H1 (cell line): ENCODE data around the gene TACC2. TPM values are rescaled to one million over a fixed set of nuclear protein-coding genes. Genes with fewer than 3 reads are reported as not detected.

Source experiments
- CTCF ChIA-PET: fragments of 300-600 bp; sonication (Branson Sonifier 250); formaldehyde crosslinking; loops from one replicate; lab custom pipeline; 2021; ENCODE audit not compliant: partially characterized antibody; lab: Charles Lee
- POLR2A ChIA-PET: fragments of 300-600 bp; sonication (Branson Sonifier 250); formaldehyde crosslinking; loops from one replicate; lab custom pipeline; 2021; ENCODE audit warnings: inconsistent platforms; ENCODE audit not compliant: partially characterized antibody; lab: Charles Lee
- DNase-seq, 2 experiments: peaks; one replicate each; pipeline versions ENCODE4 v3.0.0 to v3.0.0-alpha.2; 2010 to 2022; ENCODE audit warnings: low spot score in 2 of 2, low read depth in 1 of 2, mixed read lengths in 1 of 2
- FAIRE-seq: peaks from 2 replicates; lab custom pipeline; 2011; peaks lifted over from hg19 to GRCh38; lab: Jason Lieb, UNC
- H2AFZ ChIP-seq: 2 replicates; pipeline ENCODE4 v1.8.1; 2012; ENCODE audit warnings: low read length, inconsistent platforms
- H2AK5ac ChIP-seq: 2 replicates; pipeline ENCODE4 v1.6.1; 2013; ENCODE audit warnings: low read depth, low read length
- H2BK120ac ChIP-seq: replicated peaks from 2 replicates; pipeline ENCODE3; 2013; ENCODE audit warnings: low read depth, low read length, inconsistent platforms
- H2BK12ac ChIP-seq: 2 replicates; pipeline ENCODE4 v1.6.1; 2013; ENCODE audit warnings: low read depth, low read length
- H2BK15ac ChIP-seq: 2 replicates; pipeline ENCODE4 v1.6.1; 2013; ENCODE audit warnings: low read length
- H2BK20ac ChIP-seq: 2 replicates; pipeline ENCODE4 v1.6.1; 2013; ENCODE audit warnings: low read length
- H2BK5ac ChIP-seq: 2 replicates; pipeline ENCODE4 v1.6.1; 2013; ENCODE audit warnings: low read depth, low read length
- H3K14ac ChIP-seq: 2 replicates; pipeline ENCODE4 v1.6.1; 2013; ENCODE audit warnings: inconsistent platforms; ENCODE audit not compliant: insufficient read length
- H3K18ac ChIP-seq: 2 replicates; pipeline ENCODE4 v1.6.1; 2013; ENCODE audit warnings: low read length; ENCODE audit errors: extremely low read depth
- H3K23ac ChIP-seq: 2 replicates; pipeline ENCODE4 v1.6.1; 2013; ENCODE audit warnings: inconsistent platforms; ENCODE audit not compliant: insufficient read length
- H3K23me2 ChIP-seq: 2 replicates; pipeline ENCODE4 v1.6.1; 2013; ENCODE audit warnings: low read depth, low read length
- H3K27ac ChIP-seq: 2 replicates; pipeline ENCODE4 v1.6.1; 2011; ENCODE audit warnings: low read depth, low read length, inconsistent platforms
- H3K27me3 ChIP-seq, 4 experiments: replicated peaks in 1 of 4; 1 replicate in 1 of 4; 2 replicates in 3 of 4; pipeline versions ENCODE4 v1.6.1 to v1.8.1; 2011 to 2013; ENCODE audit warnings: low read length in 3 of 4, mild to moderate bottlenecking in 3 of 4, inconsistent platforms in 2 of 4, mixed read lengths in 2 of 4, moderate library complexity in 1 of 4; ENCODE audit not compliant: control insufficient read depth in 3 of 4, insufficient read depth in 3 of 4; ENCODE audit errors: extremely low read depth in 1 of 4
- H3K36me3 ChIP-seq, 4 experiments: 2 replicates each; pipeline versions ENCODE4 v1.6.1 to v1.8.1; 2011 to 2013; ENCODE audit warnings: mild to moderate bottlenecking in 4 of 4, low read length in 3 of 4, moderate library complexity in 2 of 4, control low read depth in 1 of 4, inconsistent platforms in 1 of 4; ENCODE audit not compliant: insufficient read depth in 4 of 4, control insufficient read depth in 2 of 4
- H3K4ac ChIP-seq: replicated peaks from 2 replicates; pipeline ENCODE3; 2013; ENCODE audit warnings: low read length, low read depth, mixed read lengths, inconsistent platforms; ENCODE audit not compliant: insufficient read length
- H3K4me1 ChIP-seq, 4 experiments: replicated peaks in 1 of 4; 1 replicate in 1 of 4; 2 replicates in 3 of 4; pipeline versions ENCODE4 v1.6.1 to v1.8.1; 2011 to 2013; ENCODE audit warnings: low read length in 3 of 4, inconsistent platforms in 2 of 4, mixed read lengths in 1 of 4; ENCODE audit not compliant: insufficient read depth in 4 of 4, control insufficient read depth in 3 of 4
- H3K4me2 ChIP-seq, 2 experiments: 2 replicates each; pipeline versions ENCODE4 v1.6.1 to v1.8.1; 2011 to 2013; ENCODE audit warnings: low read depth in 2 of 2, low read length in 2 of 2, control low read depth in 1 of 2, inconsistent platforms in 1 of 2, mild to moderate bottlenecking in 1 of 2; ENCODE audit not compliant: insufficient read depth in 1 of 2
- H3K4me3 ChIP-seq, 4 experiments: fragments of 200-600, 300-600 bp in 1 of 4; sonication (generic), shearing (Covaris generic), sonication (Bioruptor Twin) in 1 of 4; 2 replicates each; pipeline versions ENCODE4 v1.5.1 to v1.8.1; 2011 to 2016; ENCODE audit warnings: low read length in 4 of 4, low read depth in 3 of 4, control low read depth in 2 of 4, inconsistent platforms in 2 of 4, mild to moderate bottlenecking in 2 of 4, mixed read lengths in 1 of 4, moderate library complexity in 1 of 4; ENCODE audit not compliant: insufficient read depth in 2 of 4; ENCODE audit errors: extremely low read depth in 1 of 4
- H3K56ac ChIP-seq: replicated peaks from 2 replicates; pipeline ENCODE3; 2013; ENCODE audit warnings: low read depth, mild to moderate bottlenecking, mixed read lengths, low read length, inconsistent platforms; ENCODE audit not compliant: insufficient read length
- H3K79me1 ChIP-seq: 2 replicates; pipeline ENCODE4 v1.6.1; 2013; ENCODE audit warnings: low read depth, low read length, control low read depth
- H3K79me2 ChIP-seq, 2 experiments: 2 replicates each; pipeline versions ENCODE4 v1.6.1 to v1.8.1; 2012 to 2013; ENCODE audit warnings: low read length in 2 of 2, mild to moderate bottlenecking in 2 of 2, inconsistent platforms in 1 of 2; ENCODE audit not compliant: insufficient read depth in 2 of 2, control insufficient read depth in 1 of 2
- H3K9ac ChIP-seq, 4 experiments: replicated peaks in 1 of 4; 1 replicate in 1 of 4; 2 replicates in 3 of 4; pipeline versions ENCODE4 v1.6.1 to v1.8.1; 2011 to 2013; ENCODE audit warnings: low read depth in 3 of 4, low read length in 3 of 4, control low read depth in 2 of 4, mild to moderate bottlenecking in 2 of 4, moderate library complexity in 2 of 4, inconsistent platforms in 1 of 4; ENCODE audit errors: extremely low read depth in 1 of 4
- H3K9me3 ChIP-seq, 2 experiments: 2 replicates each; pipeline versions ENCODE4 v1.6.1 to v1.8.1; 2012 to 2013; ENCODE audit warnings: mild to moderate bottlenecking in 2 of 2, moderate library complexity in 2 of 2, control low read depth in 1 of 2, inconsistent platforms in 1 of 2, low read depth in 1 of 2, low read length in 1 of 2, mixed read lengths in 1 of 2; ENCODE audit not compliant: insufficient read depth in 2 of 2
- H4K20me1 ChIP-seq, 2 experiments: replicated peaks in 1 of 2; 2 replicates each; pipeline versions ENCODE3 to v1.8.1; 2011 to 2013; ENCODE audit warnings: inconsistent platforms in 2 of 2, low read length in 2 of 2, mild to moderate bottlenecking in 1 of 2; ENCODE audit not compliant: insufficient read depth in 2 of 2, control insufficient read depth in 1 of 2
- H4K5ac ChIP-seq: 2 replicates; pipeline ENCODE4 v1.6.1; 2013; ENCODE audit warnings: low read length, low read depth, mixed read lengths, inconsistent platforms; ENCODE audit not compliant: insufficient read length
- H4K8ac ChIP-seq: 2 replicates; pipeline ENCODE4 v1.8.0; 2013; ENCODE audit warnings: mild to moderate bottlenecking, moderate library complexity, low read length, inconsistent platforms; ENCODE audit not compliant: insufficient read depth; ENCODE audit errors: extremely low read depth
- H4K91ac ChIP-seq: replicated peaks from 2 replicates; pipeline ENCODE3; 2013; ENCODE audit warnings: low read length, mixed read lengths, inconsistent platforms; ENCODE audit not compliant: insufficient read length
- WGBS, 2 experiments: shearing (Covaris generic) in 1 of 2; methylation state at CpG; one replicate each; pipeline versions ENCODE4 v1.1.6 to v1.1.7; 2013 to 2015; ENCODE audit warnings: low lambda C conversion rate in 2 of 2, mixed read lengths in 2 of 2, inconsistent platforms in 1 of 2, low coverage in 1 of 2, missing lambda C conversion rate in 1 of 2; ENCODE audit not compliant: insufficient replicate concordance in 2 of 2, insufficient coverage in 1 of 2, insufficient read length in 1 of 2; ENCODE audit errors: extremely low coverage in 1 of 2, missing lambda C conversion rate in 1 of 2; 5-methylcytosine and 5-hydroxymethylcytosine counted together
- polyA plus RNA-seq, 7 experiments: library from polyadenylated mRNA; depleted of rRNA in 3 of 7; stranded (reverse) in 5 of 7; unstranded in 2 of 7; fragments of >200 nt in 5 of 7; fragments of 200-250 nt in 2 of 7; gene quantifications; 1 replicate in 5 of 7; 2 replicates in 1 of 7; 4 replicates in 1 of 7; pipeline versions ENCODE4 v1.2.1 to v1.2.3, GENCODE V29; 2011 to 2013; ENCODE audit warnings: missing spikeins in 2 of 7, mixed read lengths in 2 of 7
- total RNA-seq: library from RNA; stranded (reverse); fragmentation: NEBNext Ultra II Directional; extraction: Animal tissue kit (Norgen Biotek cat#: 25700); gene quantifications from 2 replicates; pipeline ENCODE4 v1.2.1, GENCODE V29; 2021

TACC2 gene
- total and polyA plus RNA-seq, 2 of the 8 experiments (the other 6 are each of a cell fraction or from before 2014, with no cell fraction given), result 21.2 to 46.6 TPM

- Histone ChIP-seq H3K79me1 (no peaks in the 10 kb centered on the region; the same call in 1 of the 2 replicates), H3K4me1 (peaks cover 10 to 28% (median 19%) of the 10 kb centered on the region in 4 experiments), H2BK5ac (no peak overlapping the region), H4K91ac (no peak overlapping the region), H3K27ac (no peak overlapping the region), H4K5ac (no peak overlapping the region), H3K56ac (no peak overlapping the region), H3K9me3 (no peaks in the 10 kb centered on the region), H3K4me3 (no peak overlapping the region), H3K14ac (no peak overlapping the region), H3K23me2 (no peaks in the 10 kb centered on the region; the same call in 1 of the 2 replicates), H3K36me3 (no peaks in the 10 kb centered on the region), H3K4me2 (no peak overlapping the region), H2BK120ac (no peak overlapping the region), H2AFZ (no peak overlapping the region), H2BK20ac (peak overlapping the region; percentile 41; the same call in 1 of the 2 replicates), H2BK12ac (no peak overlapping the region), H3K18ac (no peak overlapping the region), H3K23ac (no peak overlapping the region), H3K27me3 (no peaks in the 10 kb centered on the region), H3K4ac (no peak overlapping the region), H2AK5ac (no peak overlapping the region), H3K9ac (no peak overlapping the region), H4K20me1 (peaks cover 2 to 5% of the 10 kb centered on the region in 2 experiments), H3K79me2 (peaks cover 0 to 4% of the 10 kb centered on the region in 2 experiments; a peak in 1 of 4 replicates), H4K8ac (no peak overlapping the region), H2BK15ac (no peak overlapping the region)
- 81% methylated on average over 5 of the region's 5 CpGs; no CpG with 5 or more reads in 1 of the 2 experiments for whole genome bisulfite sequencing, 2 experiments
- POLR2A ChIA-PET, result interaction anchor here (0.7 kb wide), 1 partner anchor 115 kb away, joined by 3 read pairs; no protein-coding TSS in a partner anchor
- CTCF ChIA-PET, result interaction anchor here (0.6 to 8.4 kb wide), 4 partner anchors 15 to 461 kb away, joined by 3 to 65 read pairs (median 3); no protein-coding TSS in a partner anchor
- FAIRE-seq (no peak), DNase-seq (no peak)
Observed at GRCh38 chr10:122157451-122157850, 168.5 kb downstream of the TACC2 start.
